GM23248 (cell line): ENCODE data around the gene POSTN. TPM values are rescaled to one million over a fixed set of nuclear protein-coding genes. Genes with fewer than 3 reads are reported as not detected.

ENCODE experiments used
- DNase-seq: peaks from one replicate; pipeline ENCODE4 v3.0.0-alpha.2; 2015
- H2AFZ ChIP-seq: fragments of 200-600 bp; sonication (generic); 2 replicates; pipeline ENCODE4 v1.6.1; 2016; ENCODE audit warnings: antibody characterized with exemption
- H3F3A ChIP-seq: fragments of 200-600 bp; sonication (generic); 2 replicates; pipeline ENCODE4 v1.6.1; 2016; ENCODE audit warnings: mild to moderate bottlenecking, antibody characterized with exemption, mixed run types; ENCODE audit not compliant: insufficient read depth
- H3K27ac ChIP-seq: fragments of 200-600 bp; sonication (generic); 2 replicates; pipeline ENCODE4 v1.5.1; 2016; ENCODE audit warnings: mild to moderate bottlenecking
- H3K27me3 ChIP-seq: fragments of 200-600 bp; sonication (generic); replicated peaks from 2 replicates; pipeline ENCODE4 v1.6.1; 2016; ENCODE audit warnings: mild to moderate bottlenecking; ENCODE audit not compliant: insufficient read depth
- H3K36me3 ChIP-seq: fragments of 200-600 bp; sonication (generic); 2 replicates; pipeline ENCODE4 v1.6.1; 2016; ENCODE audit warnings: low read depth, mild to moderate bottlenecking
- H3K4me1 ChIP-seq: fragments of 200-600 bp; sonication (generic); 2 replicates; pipeline ENCODE4 v1.6.1; 2016; ENCODE audit warnings: mild to moderate bottlenecking; ENCODE audit not compliant: insufficient read depth
- H3K4me2 ChIP-seq: fragments of 200-600 bp; sonication (generic); one replicate; pipeline ENCODE4 v1.6.1; 2016; ENCODE audit warnings: mild to moderate bottlenecking; ENCODE audit not compliant: unreplicated experiment
- H3K4me3 ChIP-seq: fragments of 200-600 bp; sonication (generic); 2 replicates; pipeline ENCODE4 v1.5.1; 2016; ENCODE audit warnings: mild to moderate bottlenecking
- H3K79me2 ChIP-seq: fragments of 200-600 bp; sonication (generic); 2 replicates; pipeline ENCODE4 v1.6.1; 2016; ENCODE audit warnings: mild to moderate bottlenecking; ENCODE audit not compliant: insufficient read depth
- H3K9ac ChIP-seq: fragments of 200-600 bp; sonication (generic); 2 replicates; pipeline ENCODE4 v1.6.1; 2016; ENCODE audit warnings: mild to moderate bottlenecking
- H3K9me2 ChIP-seq: fragments of 200-600 bp; sonication (generic); 2 replicates; pipeline ENCODE4 v1.6.1; 2016; ENCODE audit warnings: mixed run types, mild to moderate bottlenecking, moderate library complexity; ENCODE audit not compliant: insufficient read depth
- H3K9me3 ChIP-seq: fragments of 200-600 bp; sonication (generic); one replicate; pipeline ENCODE4 v1.6.1; 2017; ENCODE audit warnings: low read depth
- H4K20me1 ChIP-seq: fragments of 200-600 bp; sonication (generic); 2 replicates; pipeline ENCODE4 v1.6.0; 2016; ENCODE audit not compliant: insufficient read depth
- EZH2 ChIP-seq: fragments of 200-600 bp; sonication (generic); IDR thresholded peaks from 2 replicates; pipeline ENCODE4 v1.6.1; 2018; ENCODE audit warnings: antibody characterized with exemption, mild to moderate bottlenecking; ENCODE audit not compliant: insufficient read depth, poor library complexity, severe bottlenecking
- EZH2phosphoT487 ChIP-seq: fragments of 200-600 bp; sonication (generic); IDR thresholded peaks from 2 replicates; pipeline ENCODE4 v1.6.1; 2018; ENCODE audit warnings: antibody characterized with exemption, moderate library complexity, mild to moderate bottlenecking, low read depth; ENCODE audit not compliant: insufficient read depth
- WGBS, 2 experiments: methylation state at CpG; one replicate each; pipeline ENCODE4 v1.1.6; 2015 to 2017; ENCODE audit warnings: low lambda C conversion rate in 2 of 2, low coverage in 1 of 2; ENCODE audit errors: missing lambda C conversion rate in 2 of 2; 5-methylcytosine and 5-hydroxymethylcytosine counted together
- in situ Hi-C: fragments of 300-500 bp; cut with MboI; formaldehyde crosslinking; loops from 2 replicates; pipeline ENCODE4 v1.15.0; 2020
- polyA plus RNA-seq: library from polyadenylated mRNA; unstranded; fragments of >200 nt; fragmentation: Nextera tagmentation; extraction: Ambion mirVana; gene quantifications from 2 replicates; pipeline ENCODE4 v1.2.1, GENCODE V29; 2016
- total RNA-seq: library from RNA; depleted of rRNA; stranded (reverse); fragments of >200 nt; shearing (Covaris generic); gene quantifications from 2 replicates; pipeline ENCODE4 v1.2.3, GENCODE V29; 2014

The POSTN gene
- total and polyA plus RNA-seq, 2 experiments from 2014 or later, result 196 to 233 TPM

DNA sequence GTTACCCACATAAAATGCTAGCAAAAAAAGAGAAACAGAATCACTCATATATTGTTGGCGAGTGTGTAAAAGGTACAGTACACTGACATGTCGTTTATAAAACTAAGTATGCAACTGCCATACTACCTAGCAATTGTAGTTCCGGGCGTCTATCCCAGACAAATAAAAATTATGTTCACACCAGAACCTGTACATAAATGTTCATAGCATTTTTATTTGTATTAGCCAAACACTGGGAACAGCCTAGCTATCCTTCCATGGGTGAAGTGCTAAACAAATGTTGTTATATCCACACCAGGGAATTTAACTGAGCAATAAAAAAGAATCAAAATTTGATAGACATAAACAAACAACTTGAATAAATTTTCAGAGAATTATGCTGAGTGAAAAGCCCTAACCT, 28.9 kb upstream of the POSTN start:
- Histone ChIP-seq H3F3A (peaks cover 4% of the 10 kb centered on the region; the same call in 1 of the 2 replicates), H3K4me3 (no peak overlapping the region), H3K9me3 (no peaks in the 10 kb centered on the region), H3K27me3 (no peaks in the 10 kb centered on the region), H3K9me2 (no peaks in the 10 kb centered on the region), H4K20me1 (no peaks in the 10 kb centered on the region), H3K36me3 (no peaks in the 10 kb centered on the region), H3K4me2 (no peak overlapping the region), H3K27ac (no peak overlapping the region), H2AFZ (no peak overlapping the region), H3K4me1 (peaks cover 3% of the 10 kb centered on the region; the same call in 1 of the 2 replicates), H3K9ac (no peak overlapping the region), H3K79me2 (no peaks in the 10 kb centered on the region)
- WGBS, 2 experiments, result 87 to 95% methylated on average over 4 of the region's 4 CpGs
- TF ChIP-seq EZH2 (no peak), EZH2phosphoT487 (no peak)
- DNase-seq, result no peak
- in situ Hi-C loops, result loop anchor here (25.0 kb wide), 5 partner anchors 435 to 1135 kb away; no protein-coding TSS in a partner anchor

DNA sequence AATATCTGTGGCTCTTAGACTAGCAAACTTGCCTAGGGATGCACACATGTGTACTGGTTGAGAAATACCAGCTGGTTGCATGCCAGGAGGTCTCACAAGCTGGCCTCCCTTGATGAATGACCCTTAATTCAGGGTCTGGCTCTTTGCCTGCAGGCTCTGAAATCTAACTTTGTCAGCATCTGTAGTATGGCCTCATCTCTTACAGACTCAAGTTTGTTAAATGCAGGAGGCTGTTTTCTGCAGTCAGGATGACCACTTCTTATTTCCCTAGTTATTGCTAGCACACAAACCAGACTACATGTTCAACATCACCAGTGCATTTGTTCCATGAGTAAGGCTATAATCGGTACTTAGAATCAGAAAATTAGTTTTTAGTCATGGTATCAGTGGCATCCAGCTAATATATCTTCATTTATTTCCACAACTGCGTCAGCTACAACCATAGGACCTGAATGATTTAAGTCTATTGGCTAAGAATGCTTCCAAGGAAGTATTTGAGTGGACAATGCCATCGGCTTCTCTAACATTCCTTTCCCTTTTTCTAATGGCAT, 23.3 kb upstream of the POSTN start:
- Histone ChIP-seq H3K27ac (peak overlapping the region; percentile 39), H3F3A (peaks cover 38% of the 10 kb centered on the region), H4K20me1 (no peaks in the 10 kb centered on the region), H3K4me3 (no peak overlapping the region), H3K27me3 (no peaks in the 10 kb centered on the region), H3K9ac (no peak overlapping the region), H3K9me3 (no peaks in the 10 kb centered on the region), H3K4me1 (peaks cover 43% of the 10 kb centered on the region), H3K79me2 (no peaks in the 10 kb centered on the region), H3K9me2 (no peaks in the 10 kb centered on the region), H3K4me2 (peak overlapping the region; percentile 4), H3K36me3 (no peaks in the 10 kb centered on the region), H2AFZ (peak overlapping the region; percentile 22; the same call in 1 of the 2 replicates)
- peak; percentile 61 for DNase-seq
- in situ Hi-C loops, result no loop called here
- TF ChIP-seq EZH2, result no peak
- no peak for TF ChIP-seq EZH2phosphoT487
- WGBS, 2 experiments, result 63 to 71% methylated on average over 3 of the region's 3 CpGs

DNA sequence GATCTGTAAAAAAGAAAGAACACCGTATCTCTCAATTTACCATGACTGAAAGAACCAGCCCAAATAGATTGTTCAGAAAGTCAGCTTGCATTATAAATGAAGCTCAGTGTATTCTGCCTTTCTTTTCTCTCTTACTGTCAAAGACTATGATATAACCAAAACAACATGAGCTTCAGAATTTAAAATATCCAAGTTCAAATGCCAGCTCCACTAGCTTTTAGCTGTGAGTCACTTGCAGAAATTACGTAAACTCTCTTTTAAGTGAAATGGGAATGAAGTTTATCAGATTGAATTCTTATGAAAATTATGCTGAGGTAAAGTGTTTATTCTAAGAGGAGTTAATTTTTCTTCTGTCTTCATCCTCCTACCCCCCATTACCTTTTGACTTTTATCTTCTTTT, 20.0 kb upstream of the POSTN start:
- no peaks in the 10 kb centered on the region for H3K79me2 ChIP-seq
- TF ChIP-seq EZH2 (no peak), EZH2phosphoT487 (no peak)
- H3F3A ChIP-seq, result peaks cover 48% of the 10 kb centered on the region
- H3K36me3 ChIP-seq, result no peaks in the 10 kb centered on the region
- peak overlapping the region; percentile 14; the same call in 1 of the 2 replicates for H3K9ac ChIP-seq
- H3K4me3 ChIP-seq, result peak overlapping the region; percentile 7; the same call in 1 of the 2 replicates
- H4K20me1 ChIP-seq, result no peaks in the 10 kb centered on the region
- no peak overlapping the region for H2AFZ ChIP-seq
- no peaks in the 10 kb centered on the region for H3K9me2 ChIP-seq
- peak overlapping the region; percentile 68 for H3K4me2 ChIP-seq
- H3K4me1 ChIP-seq, result peaks cover 62% of the 10 kb centered on the region
- in situ Hi-C loops, result no loop called here
- no peaks in the 10 kb centered on the region for H3K9me3 ChIP-seq
- H3K27me3 ChIP-seq, result no peaks in the 10 kb centered on the region
- peak overlapping the region; percentile 63 for H3K27ac ChIP-seq
- DNase-seq, result peak; percentile 82
- 5 to 6% methylated on average over 2 of the region's 2 CpGs for WGBS, 2 experiments

DNA sequence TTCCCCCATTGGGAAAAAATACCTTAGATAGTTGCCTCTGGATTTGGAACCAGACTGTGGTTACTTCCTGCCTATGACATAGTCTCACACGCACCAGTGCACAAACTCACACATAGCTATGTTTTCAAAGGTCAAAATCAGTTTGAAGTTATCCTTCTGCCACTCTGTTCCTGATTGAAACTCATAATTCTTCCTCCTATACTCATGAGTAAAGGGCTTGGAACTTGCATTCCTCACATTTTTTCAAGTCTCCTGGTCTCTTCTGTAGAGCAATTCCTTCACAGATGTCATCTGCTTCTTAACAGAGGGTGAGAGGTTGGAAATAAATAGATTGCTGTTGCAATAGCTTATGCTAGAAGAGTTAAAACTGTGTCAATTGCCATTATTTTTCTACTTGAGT, 18.6 kb upstream of the POSTN start:
- H3K9ac ChIP-seq, result peak overlapping the region; percentile 5; the same call in 1 of the 2 replicates
- 0 out of 2 replicates have a peak overlapping the region, but pooled peaks have one; percentile 7 for H3K4me3 ChIP-seq
- H3K27ac ChIP-seq, result peak overlapping the region; percentile 63
- in situ Hi-C loops, result no loop called here
- H4K20me1 ChIP-seq, result no peaks in the 10 kb centered on the region
- H2AFZ ChIP-seq, result 0 out of 2 replicates have a peak overlapping the region, but pooled peaks have one; percentile 2
- no peaks in the 10 kb centered on the region for H3K9me3 ChIP-seq
- 0% methylated on average over 1 of the region's 1 CpG for WGBS, 2 experiments
- no peaks in the 10 kb centered on the region for H3K27me3 ChIP-seq
- DNase-seq, result peak; percentile 69
- H3F3A ChIP-seq, result peaks cover 42% of the 10 kb centered on the region
- TF ChIP-seq EZH2phosphoT487, result peak; percentile 50; the same call in 1 of the 2 replicates
- TF ChIP-seq EZH2, result no peak
- H3K9me2 ChIP-seq, result no peaks in the 10 kb centered on the region
- H3K79me2 ChIP-seq, result no peaks in the 10 kb centered on the region
- H3K4me1 ChIP-seq, result peaks cover 57% of the 10 kb centered on the region
- no peaks in the 10 kb centered on the region for H3K36me3 ChIP-seq
- peak overlapping the region; percentile 68 for H3K4me2 ChIP-seq
